ENCODE measurements around the gene USP3.

- no peak for TF ChIP-seq CTCF (IDR thresholded peaks at IDR 0.05)
- TF ChIP-seq EZH2 (IDR thresholded peaks at IDR 0.05) = no peak
- TF ChIP-seq EZH2phosphoT487 (IDR thresholded peaks at IDR 0.05) = no peak
Observed at GRCh38 chr15:63544258-63545026, 40.0 kb downstream of the USP3 start.
